NCI-H1105 (cell line): ENCODE results near the gene LPCAT3.

Source experiments
- DNase-seq: peaks from one replicate; lab custom pipeline; 2025; lab: John Stamatoyannopoulos, UW

LPCAT3 gene

DNA sequence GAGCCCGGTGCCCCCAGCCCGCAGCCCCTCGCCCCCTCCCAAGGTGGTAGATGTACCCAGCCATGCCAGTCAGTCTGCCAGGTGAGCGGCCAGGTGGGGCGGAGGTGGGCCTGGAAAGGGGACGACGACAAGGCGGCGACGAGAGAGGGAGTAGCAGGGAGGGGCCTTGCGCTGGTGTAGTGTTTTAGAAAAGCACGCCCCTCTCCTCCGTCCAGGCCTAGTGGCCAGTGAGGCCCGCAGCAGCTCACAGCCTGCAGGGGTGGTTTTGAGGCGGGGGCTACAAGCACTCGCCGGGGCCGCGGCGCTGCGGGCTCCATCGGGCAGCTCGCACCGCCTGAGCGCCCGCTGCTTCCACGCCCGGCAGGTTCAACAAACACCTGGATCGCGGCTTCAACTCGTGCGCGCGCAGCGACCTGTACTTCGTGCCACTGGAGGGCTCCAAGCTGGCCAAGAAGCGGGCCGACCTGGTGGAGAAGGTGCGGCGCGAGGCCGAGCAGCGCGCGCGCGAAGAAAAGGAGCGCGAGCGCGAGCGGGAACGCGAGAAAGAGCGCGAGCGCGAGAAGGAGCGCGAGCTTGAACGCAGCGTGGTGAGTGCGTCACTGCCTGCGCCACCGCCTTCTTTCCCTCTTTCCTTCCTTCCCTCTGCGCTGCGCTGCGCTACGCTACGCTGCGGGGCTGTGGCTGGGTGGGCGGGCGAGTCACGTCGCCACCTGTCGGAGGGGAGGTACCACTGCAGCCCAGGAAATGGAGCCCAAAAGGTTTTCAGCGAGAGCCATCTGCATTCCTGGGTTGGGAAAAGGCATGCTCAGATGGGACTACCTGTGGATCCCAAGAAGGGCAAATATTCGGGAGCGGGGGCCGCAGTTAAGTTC lies 80.6 kb downstream of the LPCAT3 start:
- peak; percentile 97 for DNase-seq

DNA sequence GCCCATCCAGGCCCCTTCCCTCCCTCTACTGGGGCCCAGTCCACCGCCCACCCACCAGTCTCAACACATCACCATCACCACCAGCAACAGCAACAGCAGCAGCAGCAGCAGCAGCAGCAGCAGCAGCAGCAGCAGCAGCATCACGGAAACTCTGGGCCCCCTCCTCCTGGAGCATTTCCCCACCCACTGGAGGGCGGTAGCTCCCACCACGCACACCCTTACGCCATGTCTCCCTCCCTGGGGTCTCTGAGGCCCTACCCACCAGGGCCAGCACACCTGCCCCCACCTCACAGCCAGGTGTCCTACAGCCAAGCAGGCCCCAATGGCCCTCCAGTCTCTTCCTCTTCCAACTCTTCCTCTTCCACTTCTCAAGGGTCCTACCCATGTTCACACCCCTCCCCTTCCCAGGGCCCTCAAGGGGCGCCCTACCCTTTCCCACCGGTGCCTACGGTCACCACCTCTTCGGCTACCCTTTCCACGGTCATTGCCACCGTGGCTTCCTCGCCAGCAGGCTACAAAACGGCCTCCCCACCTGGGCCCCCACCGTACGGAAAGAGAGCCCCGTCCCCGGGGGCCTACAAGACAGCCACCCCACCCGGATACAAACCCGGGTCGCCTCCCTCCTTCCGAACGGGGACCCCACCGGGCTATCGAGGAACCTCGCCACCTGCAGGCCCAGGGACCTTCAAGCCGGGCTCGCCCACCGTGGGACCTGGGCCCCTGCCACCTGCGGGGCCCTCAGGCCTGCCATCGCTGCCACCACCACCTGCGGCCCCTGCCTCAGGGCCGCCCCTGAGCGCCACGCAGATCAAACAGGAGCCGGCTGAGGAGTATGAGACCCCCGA lies 81.4 kb downstream of the LPCAT3 start:
- peak; percentile 78 for DNase-seq

DNA sequence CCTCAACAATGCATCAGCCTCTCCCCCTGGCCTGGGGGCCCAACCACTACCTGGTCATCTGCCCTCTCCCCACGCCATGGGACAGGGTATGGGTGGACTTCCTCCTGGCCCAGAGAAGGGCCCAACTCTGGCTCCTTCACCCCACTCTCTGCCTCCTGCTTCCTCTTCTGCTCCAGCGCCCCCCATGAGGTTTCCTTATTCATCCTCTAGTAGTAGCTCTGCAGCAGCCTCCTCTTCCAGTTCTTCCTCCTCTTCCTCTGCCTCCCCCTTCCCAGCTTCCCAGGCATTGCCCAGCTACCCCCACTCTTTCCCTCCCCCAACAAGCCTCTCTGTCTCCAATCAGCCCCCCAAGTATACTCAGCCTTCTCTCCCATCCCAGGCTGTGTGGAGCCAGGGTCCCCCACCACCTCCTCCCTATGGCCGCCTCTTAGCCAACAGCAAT lies 82.1 kb downstream of the LPCAT3 start:
- DNase-seq: no peak

DNA sequence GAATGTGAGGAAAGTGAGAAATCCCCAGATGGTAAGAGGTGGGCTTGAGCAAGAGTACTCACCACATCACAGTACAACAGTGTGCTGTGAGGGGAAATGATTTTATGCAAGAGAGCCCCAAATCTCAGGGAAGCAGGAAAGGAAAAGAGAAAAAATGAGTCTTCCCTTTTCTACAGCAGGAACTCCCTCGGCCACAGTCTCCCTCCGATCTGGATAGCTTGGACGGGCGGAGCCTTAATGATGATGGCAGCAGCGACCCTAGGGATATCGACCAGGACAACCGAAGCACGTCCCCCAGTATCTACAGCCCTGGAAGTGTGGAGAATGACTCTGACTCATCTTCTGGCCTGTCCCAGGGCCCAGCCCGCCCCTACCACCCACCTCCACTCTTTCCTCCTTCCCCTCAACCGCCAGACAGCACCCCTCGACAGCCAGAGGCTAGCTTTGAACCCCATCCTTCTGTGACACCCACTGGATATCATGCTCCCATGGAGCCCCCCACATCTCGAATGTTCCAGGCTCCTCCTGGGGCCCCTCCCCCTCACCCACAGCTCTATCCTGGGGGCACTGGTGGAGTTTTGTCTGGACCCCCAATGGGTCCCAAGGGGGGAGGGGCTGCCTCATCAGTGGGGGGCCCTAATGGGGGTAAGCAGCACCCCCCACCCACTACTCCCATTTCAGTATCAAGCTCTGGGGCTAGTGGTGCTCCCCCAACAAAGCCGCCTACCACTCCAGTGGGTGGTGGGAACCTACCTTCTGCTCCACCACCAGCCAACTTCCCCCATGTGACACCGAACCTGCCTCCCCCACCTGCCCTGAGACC lies 82.7 kb downstream of the LPCAT3 start:
- DNase-seq: no peak

DNA sequence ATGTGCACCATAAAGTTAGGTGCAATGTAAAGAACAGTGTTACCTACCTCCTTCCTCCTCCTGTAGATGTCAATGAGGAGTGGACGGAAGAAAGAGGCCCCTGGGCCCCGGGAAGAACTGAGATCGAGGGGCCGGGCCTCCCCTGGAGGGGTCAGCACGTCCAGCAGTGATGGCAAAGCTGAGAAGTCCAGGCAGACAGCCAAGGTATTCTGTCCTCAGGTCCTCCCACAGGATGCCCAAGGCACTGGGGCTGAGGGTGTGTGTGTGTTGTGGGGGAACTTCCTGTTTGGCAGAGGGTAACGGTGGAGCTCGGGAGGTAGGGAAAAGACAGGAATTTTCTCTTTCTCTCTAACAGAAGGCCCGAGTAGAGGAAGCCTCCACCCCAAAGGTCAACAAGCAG lies 84.2 kb downstream of the LPCAT3 start:
- DNase-seq: no peak

DNA sequence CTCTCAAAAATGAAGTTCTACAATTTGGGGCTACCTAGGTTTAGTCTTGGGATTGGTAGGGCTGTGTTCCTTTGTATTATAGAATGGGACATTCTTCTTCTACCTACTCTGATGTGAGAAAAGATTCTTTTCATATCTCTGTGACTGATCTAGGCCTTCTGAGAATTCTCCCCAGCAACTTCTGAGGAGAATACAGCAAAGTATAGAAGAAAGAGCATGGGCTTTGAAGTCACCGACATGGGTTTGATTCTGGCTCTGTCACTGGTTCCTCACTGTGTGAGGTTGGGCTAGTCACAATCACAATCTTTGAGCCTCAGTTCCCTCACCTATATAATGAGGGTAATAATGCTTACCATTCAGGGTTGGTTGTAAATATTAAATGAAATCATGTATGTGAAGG lies 85.5 kb downstream of the LPCAT3 start:
- DNase-seq: no peak

DNA sequence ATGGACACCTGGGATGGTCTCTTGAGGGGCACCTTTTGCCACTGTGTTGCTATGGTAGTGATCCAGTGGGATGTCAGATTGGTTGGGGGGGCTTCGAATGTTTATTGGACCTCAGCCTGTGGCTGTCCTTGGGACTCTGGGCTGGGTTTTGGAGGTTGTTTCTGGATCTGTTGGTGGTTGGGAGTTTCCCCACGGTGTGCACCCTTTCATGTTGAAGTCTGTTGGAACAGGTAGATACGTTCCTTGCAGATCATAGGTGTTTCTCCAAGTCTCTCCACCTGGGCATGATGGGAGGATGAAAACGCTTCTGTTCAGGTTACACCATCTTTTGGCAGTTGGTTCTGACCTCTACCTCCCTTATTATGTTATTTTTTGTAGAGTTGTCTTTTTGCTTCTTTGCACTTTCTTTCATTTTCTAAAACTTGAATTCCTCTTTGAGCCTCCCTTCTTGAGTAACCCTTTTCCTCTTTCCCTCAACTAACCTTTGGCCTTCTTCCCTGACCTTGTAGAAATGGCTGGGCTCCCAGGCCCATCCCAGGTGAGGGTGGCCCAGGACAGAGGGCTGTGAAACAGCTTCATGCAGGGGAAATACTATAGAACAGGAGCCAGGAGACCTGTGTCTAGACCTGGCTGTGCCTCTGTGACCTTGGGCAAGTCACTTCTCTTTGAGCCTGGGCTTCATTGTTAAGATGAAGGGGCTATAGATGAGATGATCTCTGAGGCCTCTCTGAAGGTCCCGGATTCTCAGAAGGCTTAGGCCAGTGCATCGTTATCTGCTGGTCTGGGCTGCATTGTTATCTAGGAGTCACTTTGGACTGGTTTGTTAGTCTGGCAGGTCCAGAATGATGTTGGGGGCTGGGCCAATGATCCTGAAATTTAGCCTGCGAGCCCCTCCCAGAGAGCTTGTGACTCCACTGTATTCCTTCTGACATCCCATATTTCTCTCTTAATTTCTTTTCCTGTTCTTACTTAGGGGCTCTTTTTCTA lies 88.5 kb downstream of the LPCAT3 start:
- no peak for DNase-seq

DNA sequence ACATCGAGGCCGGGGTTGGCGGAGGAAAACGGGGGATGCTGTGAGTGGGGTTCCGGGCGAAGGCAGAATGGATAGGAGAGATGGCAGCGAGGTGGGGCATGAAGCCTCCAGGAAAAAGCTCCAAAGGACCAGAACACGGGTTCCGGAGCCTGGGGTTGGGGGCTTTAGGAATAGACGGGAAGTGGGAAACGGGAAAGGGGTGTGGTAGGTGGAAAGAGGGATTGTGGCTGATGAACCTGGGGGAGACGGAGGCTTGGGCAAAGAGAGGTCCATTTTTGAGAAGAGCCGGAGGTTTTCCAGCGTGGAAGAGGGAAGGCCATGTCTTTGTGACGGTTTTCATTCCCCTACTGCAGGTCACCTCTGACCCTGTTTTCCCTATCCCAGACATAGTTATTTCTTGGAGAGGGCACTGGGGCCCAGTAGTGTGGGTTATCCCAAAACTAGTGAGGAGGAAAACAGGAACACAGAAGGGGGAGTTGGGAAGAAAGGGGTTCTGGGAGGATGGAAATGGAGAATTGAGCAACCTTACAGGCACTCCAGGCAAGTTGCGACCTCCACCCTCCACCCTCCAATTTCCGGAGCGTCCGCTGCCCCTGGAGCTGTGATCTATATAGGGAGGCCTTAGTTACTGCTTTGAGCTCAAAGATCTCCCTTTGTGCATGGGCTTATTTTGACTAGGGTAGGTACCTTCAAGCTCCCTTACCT lies 89.4 kb downstream of the LPCAT3 start:
- DNase-seq: no peak

DNA sequence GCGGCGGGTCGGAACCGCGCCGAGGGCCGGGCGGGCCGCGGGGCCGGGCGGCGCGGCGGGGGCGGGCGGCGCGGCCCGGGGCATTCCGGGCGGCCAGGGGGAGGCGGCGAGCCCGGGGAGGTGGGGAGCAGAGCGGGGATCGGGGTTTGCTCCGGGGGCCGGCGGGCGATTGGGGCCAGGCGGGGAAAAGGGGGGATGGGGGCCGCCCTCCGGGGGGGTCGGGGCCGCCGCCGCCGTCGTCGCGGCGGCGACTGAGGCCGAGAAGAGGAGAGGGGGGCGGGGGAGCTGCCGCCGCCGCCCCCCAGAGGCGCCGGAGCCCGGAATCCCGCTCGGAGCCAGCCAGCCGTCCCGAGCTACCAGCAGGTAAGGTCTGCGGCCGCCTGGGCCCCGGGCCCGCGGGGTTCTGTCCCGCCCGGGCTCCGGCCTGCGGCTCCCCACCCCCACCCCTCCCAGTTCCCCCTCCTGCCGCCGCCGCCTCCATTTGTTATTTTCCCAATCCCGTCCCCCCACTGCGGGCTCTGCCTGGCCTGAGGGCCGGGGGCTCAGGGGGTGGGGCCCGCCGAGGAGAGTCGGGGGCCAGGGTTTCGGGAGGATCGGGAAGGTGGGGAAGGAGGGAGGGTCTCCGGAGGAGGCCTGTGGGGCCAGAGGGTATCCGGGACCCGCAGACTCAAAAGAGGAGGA lies 90.1 kb downstream of the LPCAT3 start:
- DNase-seq: no peak

DNA sequence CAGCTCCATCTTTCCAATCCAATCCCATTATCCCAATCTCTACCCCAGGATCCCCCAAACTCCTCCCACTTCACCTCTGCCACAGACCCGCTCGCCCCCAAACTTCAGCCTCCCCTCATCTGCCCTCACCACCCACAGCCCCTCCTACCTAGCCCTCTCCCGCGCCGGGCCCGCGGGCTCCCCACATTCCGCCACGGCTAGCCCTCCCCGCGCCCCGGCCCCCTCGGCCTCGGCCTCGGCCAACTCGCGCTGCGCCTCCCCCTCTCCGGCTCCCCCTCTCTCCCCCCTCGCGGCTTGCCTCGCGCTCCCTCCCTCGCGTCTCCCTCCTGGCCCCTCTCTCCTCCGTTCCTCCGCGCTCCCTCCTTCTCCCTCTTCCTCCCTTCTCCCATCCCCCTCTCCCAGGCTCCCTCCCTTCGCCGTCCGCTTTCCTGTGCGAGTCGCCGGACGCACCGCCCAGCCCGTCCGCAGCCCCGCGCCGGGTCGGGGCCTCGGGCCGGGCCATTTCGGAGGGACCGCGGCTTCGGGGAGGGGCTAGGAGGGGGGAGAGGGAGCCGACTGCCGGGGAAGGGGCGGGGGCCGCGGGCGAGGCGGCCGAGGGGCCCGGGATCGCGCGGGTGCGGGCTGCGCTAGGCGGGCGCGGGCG lies 90.8 kb downstream of the LPCAT3 start, which contains the start of gene ATN1:
ATN1 (plus strand) TSS at position 581 of the 643 bp plus-strand sequence. CDS start 6,043 bp downstream, outside the sequence.
- peak; percentile 60 for DNase-seq
